Metanephros (tissue), 1 donor: ENCODE measurements around the gene PIP4K2C. TPM values are rescaled to one million over a fixed set of nuclear protein-coding genes. Genes with fewer than 3 reads are reported as not detected.

ENCODE experiments used
- total RNA-seq: library from RNA; depleted of rRNA; stranded (reverse); fragments of >200 nt; gene quantifications from one replicate; pipeline ENCODE4 v1.2.3, GENCODE V29; 2014

Gene PIP4K2C
- total RNA-seq = 22.2 TPM

GRCh38 chr12:57590864-57591781 lies at the start of gene PIP4K2C:
Gene PIP4K2C (plus strand): TSS chr12:57591192. CDS start chr12:57591290, 98 bp downstream.

DNA sequence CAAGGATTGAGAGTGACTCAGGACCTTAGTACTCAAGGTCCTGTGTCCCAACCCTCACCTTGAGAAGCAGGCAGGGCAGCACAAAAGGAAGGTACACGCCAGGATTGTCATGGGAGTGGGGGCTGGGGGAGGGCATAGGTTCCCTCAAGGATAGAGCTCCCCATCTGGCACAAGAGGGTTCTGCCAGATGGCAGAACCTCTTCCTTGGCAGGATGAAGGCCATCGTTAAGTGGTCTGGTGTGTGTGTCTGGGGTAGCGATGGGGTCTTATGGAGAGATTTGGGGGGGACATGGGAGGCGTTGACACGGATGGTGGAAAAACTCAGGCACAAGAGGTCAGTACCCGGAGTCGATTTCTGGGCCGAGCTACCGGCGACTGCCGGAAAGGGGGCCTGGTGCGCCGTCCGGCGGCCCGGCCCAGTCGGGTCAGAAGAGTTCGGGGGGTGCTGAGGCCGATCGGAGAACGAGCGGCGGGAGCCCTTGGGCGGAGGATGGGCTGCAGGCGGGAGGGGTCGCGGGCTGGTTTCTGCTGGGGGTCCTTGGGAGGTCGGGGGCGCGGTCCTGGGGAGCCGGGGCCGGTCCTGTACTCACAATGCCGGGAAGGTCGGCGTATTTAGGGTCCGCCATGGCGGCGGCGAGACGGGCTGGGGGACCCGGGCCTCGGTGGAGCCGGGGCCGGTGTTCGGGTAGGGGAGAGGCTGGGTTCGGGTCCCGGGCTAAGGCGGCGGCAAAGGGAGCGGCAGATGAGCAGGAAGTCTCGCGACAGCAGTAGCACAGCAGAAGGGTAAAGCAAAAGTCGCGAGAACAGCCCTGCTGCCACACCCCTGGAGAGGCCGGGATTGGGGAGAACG lies 44.3 kb upstream of the PIP4K2C start, which contains the start of gene DCTN2:
DCTN2 (minus strand) TSS at position 755 of the 850 bp plus-strand sequence; CDS start at position 626, 129 bp downstream.

DNA sequence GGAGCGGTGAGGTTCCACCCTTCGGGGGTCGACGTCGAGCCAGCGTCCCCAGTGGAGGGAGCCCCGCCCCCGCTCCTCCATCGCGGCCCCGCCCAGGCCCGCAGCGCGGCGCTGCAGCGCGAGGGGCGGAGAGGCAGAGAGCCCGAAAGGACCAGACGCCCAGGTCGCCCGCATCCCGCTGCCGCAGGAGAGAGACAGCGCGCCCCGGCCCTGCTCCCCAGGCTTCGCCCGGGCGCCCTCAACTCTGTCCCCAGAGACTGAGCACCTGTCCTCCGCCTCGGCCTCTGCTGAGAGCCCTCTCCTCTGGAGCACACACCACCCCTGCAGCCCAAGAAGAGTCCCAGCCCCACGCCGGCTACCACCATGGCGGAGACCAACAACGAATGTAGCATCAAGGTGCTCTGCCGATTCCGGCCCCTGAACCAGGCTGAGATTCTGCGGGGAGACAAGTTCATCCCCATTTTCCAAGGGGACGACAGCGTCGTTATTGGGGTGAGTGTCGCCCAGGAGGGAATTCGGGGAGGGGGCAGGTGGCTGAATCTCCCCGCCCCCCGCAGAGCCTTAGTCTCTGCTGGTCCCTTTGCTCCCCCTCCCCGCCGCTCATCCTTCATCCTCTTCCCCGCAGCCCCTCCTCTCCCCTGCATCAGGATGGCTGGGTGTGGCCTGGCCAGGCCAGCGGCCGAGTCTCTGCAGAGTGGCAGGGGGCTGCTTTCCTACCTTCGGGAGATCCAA lies 40.9 kb upstream of the PIP4K2C start, which contains the start of gene KIF5A:
KIF5A (plus strand) TSS at position 136 of the 732 bp plus-strand sequence; CDS start at position 364, 228 bp downstream.

GRCh38 chr12:57604454-57604991 lies 13.5 kb downstream of the PIP4K2C start, which contains the start of gene DTX3:
Gene DTX3 (plus strand): TSS chr12:57604824. CDS start chr12:57606518, 1,694 bp downstream.

GRCh38 chr12:57611108-57611826 lies 20.3 kb downstream of the PIP4K2C start, which contains the start of gene ARHGEF25:
Gene ARHGEF25 (plus strand): TSS chr12:57611435. CDS start chr12:57611895, 460 bp downstream.

DNA sequence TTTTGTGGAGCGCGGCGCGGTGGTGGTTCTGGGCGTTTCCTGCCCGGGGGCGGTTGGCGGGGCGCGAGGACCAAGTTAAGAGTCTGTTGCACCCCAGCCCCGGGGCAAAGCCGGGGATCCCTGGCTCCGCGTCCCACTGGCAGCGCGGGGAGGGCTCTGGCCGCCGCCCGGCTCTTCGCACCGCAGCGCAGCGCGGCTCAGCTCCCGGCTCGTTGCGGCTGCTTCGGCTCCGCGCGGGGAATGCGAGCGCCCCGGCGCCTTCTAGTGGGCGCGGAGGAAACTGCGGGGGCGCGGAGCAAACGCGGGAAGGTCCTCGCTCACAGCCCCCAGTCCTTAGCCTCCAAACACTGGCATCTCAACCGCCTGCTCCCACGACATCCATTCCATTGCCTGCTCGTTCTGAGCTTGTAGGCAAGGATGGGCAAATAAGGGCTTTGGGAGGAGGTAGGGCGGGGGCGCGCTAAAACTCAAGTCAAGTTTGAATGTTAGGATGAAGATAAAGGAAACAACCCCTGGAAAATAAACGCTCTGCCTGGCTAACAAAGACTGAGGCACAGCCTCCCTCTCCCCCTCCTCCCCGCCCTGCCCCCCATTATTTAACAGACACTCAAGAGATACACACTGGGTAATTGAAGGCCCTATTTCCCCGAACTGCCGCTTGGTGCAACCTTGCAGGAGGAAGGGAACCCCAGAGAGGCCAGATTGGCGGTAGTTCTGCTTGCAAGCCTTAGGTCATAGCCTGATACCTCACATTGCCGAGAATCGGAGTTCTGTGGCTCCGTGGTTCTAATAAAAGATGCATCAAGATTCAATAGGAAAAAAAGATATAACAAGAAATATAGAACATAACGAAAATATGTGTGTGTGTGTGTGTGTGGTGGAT lies 42.2 kb downstream of the PIP4K2C start, which contains the start of gene B4GALNT1:
B4GALNT1 (minus strand) TSS at position 244 of the 883 bp plus-strand sequence. CDS start 1,069 bp downstream, outside the sequence.

Other genes with a start within 250 kb of the PIP4K2C start
- gene R3HDM2, start 160.1 kb upstream of the PIP4K2C start, total RNA-seq = 51.6 TPM
- gene INHBC, start 156.4 kb upstream of the PIP4K2C start, total RNA-seq = 0.41 TPM
- gene INHBE, start 135.9 kb upstream of the PIP4K2C start, total RNA-seq = 0.23 TPM
- gene GLI1, start 131.4 kb upstream of the PIP4K2C start, total RNA-seq = 13.4 TPM
- gene ARHGAP9, start 111.3 kb upstream of the PIP4K2C start, total RNA-seq = 10.7 TPM
- gene MARS1, start 103.1 kb upstream of the PIP4K2C start, total RNA-seq = 95.8 TPM
- gene DDIT3, start 70.7 kb upstream of the PIP4K2C start, total RNA-seq = 45.3 TPM
- 32.7 TPM for gene MBD6, start 68.4 kb upstream of the PIP4K2C start, total RNA-seq
- 85.7 TPM for gene DCTN2, start 44.0 kb upstream of the PIP4K2C start, total RNA-seq
- 0.35 TPM for gene KIF5A, start 41.1 kb upstream of the PIP4K2C start, total RNA-seq
- gene DTX3, start 13.6 kb downstream of the PIP4K2C start, total RNA-seq = 44.4 TPM
- gene ARHGEF25, start 20.2 kb downstream of the PIP4K2C start, total RNA-seq = 29.2 TPM
- gene B4GALNT1, start 42.0 kb downstream of the PIP4K2C start, total RNA-seq = 1.3 TPM
- gene OS9, start 102.9 kb downstream of the PIP4K2C start, total RNA-seq = 124 TPM
- 2.9 TPM for gene AGAP2, start 147.6 kb downstream of the PIP4K2C start, total RNA-seq
- gene TSPAN31, start 153.8 kb downstream of the PIP4K2C start, total RNA-seq = 41.7 TPM
- gene CDK4, start 161.1 kb downstream of the PIP4K2C start, total RNA-seq = 87.5 TPM
- 8.9 TPM for gene MARCHF9, start 163.9 kb downstream of the PIP4K2C start, total RNA-seq
- gene CYP27B1, start 175.9 kb downstream of the PIP4K2C start, total RNA-seq = 1.1 TPM
- 10.3 TPM for gene METTL1, start 180.9 kb downstream of the PIP4K2C start, total RNA-seq
- 11.1 TPM for gene EEF1AKMT3, start 181.4 kb downstream of the PIP4K2C start, total RNA-seq
- 15.0 TPM for gene TSFM, start 191.6 kb downstream of the PIP4K2C start, total RNA-seq
- 5.0 TPM for gene AVIL, start 227.5 kb downstream of the PIP4K2C start, total RNA-seq